ENCODE measurements around the gene AZIN2.
A peak's percentile ranks its signal among the peaks of the same experiment; 100 is the strongest.
"Not testable (repeated sequence)": the region's sequence is repeated elsewhere in the genome, so short reads cannot be mapped to it uniquely, and the experiment has no call there.

Gene AZIN2

GRCh38 chr1:33096363-33097005 lies 15.5 kb downstream of the AZIN2 start:
- no peak for DNase-seq

- DNase-seq, result no peak
These were observed 16.2 kb downstream of the AZIN2 start for GRCh38 chr1:33097137-33097611.

DNA sequence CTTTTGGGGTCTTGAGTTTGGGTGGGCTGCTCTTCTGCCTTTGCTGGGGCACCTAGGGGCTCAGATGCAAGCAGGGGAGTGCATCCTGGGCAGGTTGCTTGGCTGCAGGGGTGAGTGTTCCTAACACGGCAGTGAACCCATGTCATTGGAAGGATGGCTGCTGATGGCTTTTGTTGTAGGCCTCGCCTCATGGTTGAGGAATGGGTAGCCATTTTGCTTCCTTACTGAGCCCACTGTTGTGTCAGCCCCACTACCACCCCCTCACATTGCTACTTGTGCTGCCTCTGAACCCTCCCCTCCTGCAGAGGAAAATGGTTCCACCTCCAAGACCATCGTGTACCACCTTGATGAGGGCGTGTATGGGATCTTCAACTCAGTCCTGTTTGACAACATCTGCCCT lies 16.8 kb downstream of the AZIN2 start:
- DNase-seq, result no peak

GRCh38 chr1:33098371-33098770 lies 17.4 kb downstream of the AZIN2 start:
- no peak for DNase-seq

DNA sequence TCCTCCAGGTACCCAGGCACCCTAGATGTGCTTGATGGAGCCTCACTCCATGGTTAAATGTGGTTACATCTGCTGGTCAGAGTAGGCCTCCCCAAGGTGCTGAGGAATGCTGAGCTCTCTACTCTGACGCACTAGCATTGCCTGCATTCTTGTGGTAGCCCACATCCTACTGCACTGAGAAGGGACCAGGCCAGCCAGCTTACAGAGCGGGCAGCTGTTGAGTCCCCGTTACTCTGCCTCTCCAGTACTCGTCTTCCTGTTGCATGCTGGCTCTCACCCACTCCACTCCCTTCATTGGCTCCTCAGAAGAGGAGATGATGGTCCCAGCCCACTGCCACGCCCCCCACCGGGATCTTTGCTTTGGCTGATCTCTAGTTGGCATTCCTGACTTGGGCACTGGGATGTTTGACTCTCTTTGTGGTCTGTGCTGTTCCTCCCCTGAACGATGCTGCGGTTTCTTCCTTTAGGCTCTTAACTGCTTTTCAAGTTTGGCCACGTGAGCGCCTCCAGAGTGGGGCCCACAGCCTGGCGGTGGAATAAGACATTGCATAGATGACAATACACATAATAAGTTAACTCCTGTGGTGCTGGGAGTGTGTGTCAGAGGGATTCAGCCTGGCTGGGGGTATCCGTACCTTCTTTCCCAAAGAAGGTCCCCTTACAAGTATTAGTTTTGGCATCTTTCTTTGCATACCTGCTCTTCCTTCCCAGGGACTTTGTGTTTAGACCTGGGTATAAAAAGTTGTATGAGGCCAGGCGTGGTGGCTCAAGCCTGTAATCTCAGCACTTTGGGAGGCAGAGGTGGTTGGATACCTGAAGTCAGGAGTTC lies 18.6 kb downstream of the AZIN2 start:
- peak; percentile 98 for DNase-seq

DNA sequence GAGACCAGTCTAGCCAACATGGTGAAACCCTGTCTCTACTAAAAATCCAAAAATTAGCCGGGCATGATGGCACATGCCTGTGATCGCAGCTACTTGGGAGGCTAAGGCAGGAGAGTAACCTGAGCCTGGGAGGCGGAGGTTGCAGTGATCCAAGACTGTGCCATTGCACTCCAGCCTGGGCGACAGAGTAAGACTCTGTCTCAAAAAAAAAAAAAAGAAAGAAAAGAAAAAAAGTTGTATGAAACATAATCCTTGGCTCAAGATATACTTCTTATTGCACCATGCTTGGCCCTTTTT lies 19.1 kb downstream of the AZIN2 start:
- DNase-seq, result not testable (repeated sequence)

GRCh38 chr1:33110477-33110876 lies 29.5 kb downstream of the AZIN2 start:
- DNase-seq, result no peak

- DNase-seq, result peak; percentile 57
These were observed 31.0 kb downstream of the AZIN2 start for GRCh38 chr1:33111965-33112364.

DNA sequence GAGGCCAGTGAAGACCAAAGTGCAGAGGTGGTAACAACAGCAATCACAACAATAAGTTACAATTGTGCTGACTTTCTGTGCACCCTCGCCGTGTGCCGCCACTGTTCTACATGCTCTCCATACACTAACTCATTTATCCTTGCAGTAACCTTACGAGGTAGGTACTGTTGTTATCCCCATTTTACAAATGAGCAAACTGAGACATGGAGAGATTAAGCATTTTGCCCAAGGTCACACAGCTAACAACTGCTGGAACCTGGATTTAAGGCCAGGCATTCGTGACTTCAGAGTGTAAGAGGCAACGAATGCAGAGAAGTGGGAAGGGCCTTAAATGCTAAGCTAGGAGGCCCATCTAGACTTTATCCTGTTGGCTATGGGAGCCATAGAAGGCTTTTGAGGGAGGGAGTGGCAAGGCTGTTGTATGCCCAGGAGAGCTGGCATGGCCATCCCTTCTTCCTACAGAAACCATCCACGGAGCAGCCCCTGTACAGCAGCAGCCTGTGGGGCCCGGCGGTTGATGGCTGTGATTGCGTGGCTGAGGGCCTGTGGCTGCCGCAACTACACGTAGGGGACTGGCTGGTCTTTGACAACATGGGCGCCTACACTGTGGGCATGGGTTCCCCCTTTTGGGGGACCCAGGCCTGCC lies 36.6 kb downstream of the AZIN2 start:
- no peak for DNase-seq

DNA sequence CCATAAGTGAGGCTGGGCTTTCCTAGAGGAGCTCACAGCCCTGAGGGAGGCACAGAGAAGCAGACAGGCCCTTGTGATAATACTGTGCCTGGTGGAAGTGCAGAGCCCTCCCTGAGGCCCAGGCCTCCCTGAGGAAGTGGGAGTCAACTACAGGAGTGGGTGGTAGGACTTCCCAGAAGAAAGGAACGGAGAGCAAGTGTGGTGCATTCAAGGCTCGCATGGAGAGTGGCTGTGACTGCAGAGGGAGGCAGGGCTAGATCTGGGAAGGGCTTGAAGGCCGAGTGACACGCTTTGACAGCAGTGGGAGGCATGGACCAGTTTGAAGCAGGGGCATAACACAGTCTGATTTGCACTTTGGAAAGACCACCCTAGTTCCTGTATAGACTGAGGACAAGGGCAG lies 37.3 kb downstream of the AZIN2 start:
- no peak for DNase-seq

- DNase-seq, result no peak
These were observed 38.1 kb downstream of the AZIN2 start for GRCh38 chr1:33119050-33119449.

- peak; percentile 37 for DNase-seq
These were observed 38.7 kb downstream of the AZIN2 start for GRCh38 chr1:33119532-33120217.

DNA sequence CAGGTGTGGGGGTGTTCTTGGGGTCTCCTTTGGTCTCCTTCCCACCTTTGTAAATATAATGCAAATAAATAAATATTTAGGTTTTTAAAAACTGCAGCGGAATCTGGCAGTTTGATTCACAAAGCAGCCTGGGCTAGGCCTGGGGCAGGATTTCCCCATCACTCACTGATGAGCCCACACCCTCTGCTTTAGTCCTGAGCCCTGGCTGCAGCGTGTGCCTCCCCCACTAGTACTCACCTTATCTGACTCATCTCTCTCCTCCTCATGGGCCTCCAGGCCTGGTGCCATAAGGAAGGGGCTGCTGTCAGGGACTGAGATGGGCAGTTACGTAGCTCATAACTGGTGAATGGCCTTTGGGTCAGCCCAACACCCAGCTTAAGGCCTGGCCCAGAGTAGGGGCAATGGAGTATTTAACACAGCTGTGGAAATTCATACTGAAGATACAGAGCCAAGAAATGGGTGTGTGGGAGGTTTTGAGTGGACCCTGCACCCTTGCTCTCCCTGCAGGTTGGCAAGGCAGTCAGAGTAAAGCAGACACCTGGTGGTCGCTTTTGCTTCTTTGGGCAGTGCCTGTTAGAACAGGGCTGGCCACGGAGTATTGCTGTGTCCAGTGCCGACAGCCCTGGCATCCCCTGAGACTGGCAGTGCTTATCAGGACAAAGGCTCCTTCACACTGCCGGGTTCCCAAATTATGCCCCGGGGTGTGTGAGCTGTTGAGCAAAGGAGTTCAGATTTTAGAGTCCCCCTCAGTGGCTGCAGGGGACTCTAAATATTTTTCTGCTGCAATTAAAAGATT lies 39.7 kb downstream of the AZIN2 start:
- DNase-seq, result no peak

DNA sequence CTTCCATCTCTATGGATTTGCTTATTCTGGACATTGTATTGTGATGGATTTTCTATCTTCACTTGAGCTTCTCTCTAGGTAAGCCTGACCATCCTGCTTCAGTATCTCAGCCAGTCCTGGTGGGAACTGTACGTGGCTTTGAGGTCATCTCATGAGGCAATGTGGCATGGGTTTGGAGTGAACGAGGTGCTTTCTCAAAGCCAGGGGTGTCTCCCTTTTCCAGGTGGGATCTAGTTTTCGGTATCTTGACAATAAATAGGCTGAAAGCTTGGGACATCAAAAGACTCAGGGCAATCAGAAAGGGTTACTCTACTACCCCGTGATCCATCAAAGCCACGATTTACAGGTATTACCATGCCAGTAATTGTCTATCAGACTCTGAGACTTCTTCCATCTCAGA lies 40.8 kb downstream of the AZIN2 start:
- no peak for DNase-seq

DNA sequence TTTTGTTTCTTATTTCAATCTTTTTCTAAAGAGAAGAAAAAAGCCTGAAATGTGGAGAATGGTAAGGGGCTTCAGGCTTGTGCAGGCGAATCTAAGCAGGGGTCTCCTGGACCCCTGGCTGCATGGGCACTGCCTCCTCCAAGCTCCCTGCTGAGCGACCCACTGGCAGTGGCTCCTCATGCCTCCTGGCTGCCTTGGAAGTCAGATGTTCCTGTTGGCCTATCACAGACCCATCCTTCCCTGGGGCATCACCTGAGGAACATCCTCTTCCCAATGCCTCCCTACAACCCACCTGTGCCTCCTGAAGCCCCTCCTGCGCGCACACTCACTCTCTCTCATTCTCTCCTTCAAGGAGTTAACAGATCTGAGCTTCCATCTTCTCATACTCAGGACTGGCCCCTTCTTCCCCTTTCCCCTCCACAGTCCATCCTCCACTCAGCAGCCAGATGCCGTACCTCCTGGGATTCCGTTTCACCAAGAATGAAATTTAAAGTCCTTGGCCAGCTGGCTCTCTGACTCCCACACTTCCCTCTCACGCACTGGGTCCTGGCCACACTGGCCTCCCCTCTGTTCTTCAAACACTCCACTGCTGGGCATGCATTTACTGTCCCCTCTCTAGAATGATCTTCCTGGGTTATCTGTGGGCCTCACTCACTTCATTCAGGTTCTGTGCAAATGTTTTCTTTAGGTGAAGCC lies 41.7 kb downstream of the AZIN2 start:
- no peak for DNase-seq

DNA sequence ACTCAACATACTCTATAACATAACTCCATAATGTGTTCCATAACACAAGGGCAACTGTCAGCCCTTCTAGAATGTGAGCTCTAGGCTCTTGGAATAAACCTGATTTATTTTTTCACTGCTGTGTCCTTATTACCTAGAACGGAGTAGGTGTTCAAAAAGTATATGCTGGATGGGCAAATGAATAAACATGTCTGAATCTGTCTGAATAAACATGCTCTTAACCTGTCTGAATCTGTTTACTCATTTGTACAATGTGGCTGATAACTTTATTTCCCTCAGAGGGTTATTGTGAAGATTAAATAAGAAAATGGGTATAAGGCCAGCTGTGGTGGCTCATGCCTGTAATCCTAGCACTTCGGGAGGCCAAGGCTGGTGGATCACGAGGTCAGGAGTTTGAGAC lies 42.3 kb downstream of the AZIN2 start:
- no peak for DNase-seq

DNA sequence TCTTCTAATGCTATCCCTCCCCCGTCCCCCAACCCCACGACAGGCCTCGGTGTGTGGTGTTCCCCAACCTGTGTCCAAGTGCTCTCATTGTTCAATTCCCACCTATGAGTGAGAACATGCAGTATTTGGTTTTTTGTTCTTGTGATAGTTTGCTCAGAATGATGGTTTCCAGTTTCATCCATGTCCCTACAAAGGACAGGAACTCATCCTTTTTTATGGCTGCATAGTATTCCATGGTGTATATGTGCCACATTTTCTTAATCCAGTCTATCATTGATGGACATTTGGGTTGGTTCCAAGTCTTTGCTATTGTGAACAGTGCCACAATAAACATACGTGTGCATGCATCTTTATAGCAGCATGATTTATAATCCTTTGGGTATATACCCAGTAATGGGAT lies 43.7 kb downstream of the AZIN2 start:
- not testable (repeated sequence) for DNase-seq

DNA sequence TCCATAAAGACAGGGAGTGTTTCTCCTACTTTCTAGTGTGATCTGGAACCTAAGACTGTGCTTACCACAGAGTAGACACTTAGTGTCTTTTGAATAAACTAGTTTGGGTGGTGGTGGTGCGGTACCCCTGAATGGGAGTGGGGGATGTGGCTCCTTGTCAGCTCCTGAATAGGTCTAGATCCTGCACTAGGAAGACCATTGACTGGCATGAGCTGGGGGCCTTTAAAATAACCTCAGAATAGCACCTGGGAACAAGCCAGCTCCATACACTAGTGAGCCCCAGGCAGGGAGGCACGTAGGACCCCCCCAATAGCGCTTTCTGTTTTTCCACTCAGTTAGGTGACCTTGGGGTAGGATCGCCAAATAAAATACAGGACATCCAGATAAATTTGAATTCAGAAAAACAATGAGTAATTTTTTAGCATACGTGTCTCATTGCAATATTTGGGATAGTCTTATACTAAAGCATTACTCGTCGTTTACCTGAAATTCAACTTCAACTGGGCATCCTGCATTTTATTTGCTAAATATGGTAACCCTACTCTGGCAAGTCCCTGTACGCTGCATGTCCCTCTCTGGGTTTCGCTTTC lies 45.6 kb downstream of the AZIN2 start:
- DNase-seq, result no peak

- DNase-seq, result peak; percentile 100
These were observed 46.3 kb downstream of the AZIN2 start for GRCh38 chr1:33127001-33127823.

DNA sequence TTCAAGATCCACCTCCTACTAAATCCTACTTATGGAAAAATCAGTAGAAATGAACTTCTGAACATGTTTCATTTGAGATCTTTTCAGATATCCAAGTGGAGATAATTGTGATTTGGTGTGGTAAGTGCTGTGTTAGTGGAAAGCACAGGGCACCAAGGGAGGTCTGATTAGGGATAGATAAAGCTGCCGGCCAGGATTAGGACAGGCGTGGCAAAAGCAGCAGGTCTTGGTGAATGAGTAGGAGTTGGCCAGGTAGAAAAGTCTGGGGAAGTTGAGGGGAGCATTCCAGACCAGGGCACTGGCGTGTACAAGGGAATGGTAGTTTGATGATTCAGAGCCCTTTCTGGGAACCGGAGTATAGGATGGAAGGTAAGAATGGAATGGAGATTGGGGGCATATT lies 47.8 kb downstream of the AZIN2 start:
- DNase-seq, result no peak

- no peak for DNase-seq
These were observed 49.3 kb downstream of the AZIN2 start for GRCh38 chr1:33130297-33130696.

Measured in RPMI8226 (cell line).